D721Med (cell line): ENCODE results near the gene SLC16A1.
"Not testable (repeated sequence)": the region's sequence is repeated elsewhere in the genome, so short reads cannot be mapped to it uniquely, and the experiment has no call there.

ENCODE experiments used
- DNase-seq: peaks from one replicate; pipeline ENCODE4 v3.0.0; 2011; ENCODE audit warnings: low spot score; ENCODE audit not compliant: insufficient read length
- FAIRE-seq: peaks from 2 replicates; lab custom pipeline; 2011; peaks lifted over from hg19 to GRCh38; lab: Jason Lieb, UNC
- CTCF ChIP-seq: IDR thresholded peaks from 2 replicates; pipeline ENCODE4 v1.5.1; 2012; ENCODE audit warnings: mild to moderate bottlenecking, control low read depth; ENCODE audit not compliant: insufficient read depth; ENCODE audit errors: missing control alignments

SLC16A1 gene

GRCh38 chr1:112971006-112971405 lies 15.0 kb upstream of the SLC16A1 start:
- DNase-seq (no peak), FAIRE-seq (no peak)
- no peak for TF ChIP-seq CTCF

GRCh38 chr1:112964347-112964746 lies 8.4 kb upstream of the SLC16A1 start:
- no peak for TF ChIP-seq CTCF
- DNase-seq (no peak), FAIRE-seq (no peak)

- FAIRE-seq (no peak), DNase-seq (no peak)
- TF ChIP-seq CTCF, result no peak
Measured at GRCh38 chr1:112961072-112961471, 5.1 kb upstream of the SLC16A1 start.

- no peak for TF ChIP-seq CTCF
- DNase-seq, result no peak
- no peak for FAIRE-seq
Measured at GRCh38 chr1:112960384-112960783, 4.4 kb upstream of the SLC16A1 start.

- FAIRE-seq, DNase-seq: not testable (repeated sequence)
Measured at GRCh38 chr1:112958236-112958635, 2.2 kb upstream of the SLC16A1 start.

- FAIRE-seq (no peak), DNase-seq (no peak)
- TF ChIP-seq CTCF, result no peak
Measured at GRCh38 chr1:112957133-112957812, 1.3 kb upstream of the SLC16A1 start.

GRCh38 chr1:112956544-112957132 lies 642 bp upstream of the SLC16A1 start:
- no peak for DNase-seq
- no peak for FAIRE-seq

More at GRCh38 chr1:112956544-112957132, 642 bp upstream of the SLC16A1 start:
- TF ChIP-seq CTCF, result no peak
